ENCODE results near the gene KLF17.
"Not testable (repeated sequence)": the region's sequence is repeated elsewhere in the genome, so short reads cannot be mapped to it uniquely, and the experiment has no call there.

Gene KLF17

DNA sequence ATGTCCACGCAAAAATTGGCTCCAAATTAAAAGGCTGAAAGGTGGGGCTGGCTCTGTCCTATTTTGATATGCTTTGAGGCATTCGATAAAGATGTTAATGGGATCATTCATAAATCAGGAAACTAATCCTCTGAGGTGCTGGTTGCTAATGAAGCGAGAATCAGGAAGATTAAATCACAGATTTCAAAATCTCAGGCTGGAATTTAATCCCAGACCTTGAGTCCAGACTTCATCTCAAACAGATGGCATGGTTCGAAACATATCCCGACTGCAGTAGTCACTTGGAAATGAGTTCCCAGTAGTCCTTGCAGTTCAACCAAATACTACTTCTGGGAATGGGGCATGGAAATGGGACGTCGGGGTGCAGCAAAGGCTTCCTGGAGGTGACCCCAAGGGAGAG lies 4.5 kb upstream of the KLF17 start:
- in situ Hi-C loops (cut with HindIII; ENCODE audit: low sequenced_read_pairs), result no loop called here
- TF ChIP-seq, protein P1, sequence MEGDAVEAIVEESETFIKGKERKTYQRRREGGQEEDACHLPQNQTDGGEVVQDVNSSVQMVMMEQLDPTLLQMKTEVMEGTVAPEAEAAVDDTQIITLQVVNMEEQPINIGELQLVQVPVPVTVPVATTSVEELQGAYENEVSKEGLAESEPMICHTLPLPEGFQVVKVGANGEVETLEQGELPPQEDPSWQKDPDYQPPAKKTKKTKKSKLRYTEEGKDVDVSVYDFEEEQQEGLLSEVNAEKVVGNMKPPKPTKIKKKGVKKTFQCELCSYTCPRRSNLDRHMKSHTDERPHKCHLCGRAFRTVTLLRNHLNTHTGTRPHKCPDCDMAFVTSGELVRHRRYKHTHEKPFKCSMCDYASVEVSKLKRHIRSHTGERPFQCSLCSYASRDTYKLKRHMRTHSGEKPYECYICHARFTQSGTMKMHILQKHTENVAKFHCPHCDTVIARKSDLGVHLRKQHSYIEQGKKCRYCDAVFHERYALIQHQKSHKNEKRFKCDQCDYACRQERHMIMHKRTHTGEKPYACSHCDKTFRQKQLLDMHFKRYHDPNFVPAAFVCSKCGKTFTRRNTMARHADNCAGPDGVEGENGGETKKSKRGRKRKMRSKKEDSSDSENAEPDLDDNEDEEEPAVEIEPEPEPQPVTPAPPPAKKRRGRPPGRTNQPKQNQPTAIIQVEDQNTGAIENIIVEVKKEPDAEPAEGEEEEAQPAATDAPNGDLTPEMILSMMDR (IDR thresholded peaks at IDR 0.05; ENCODE audit: low read depth, low read length), result no peak
- no peak for DNase-seq (ENCODE audit: low read depth, low spot score)
- no peak overlapping the region for H3K4me3 ChIP-seq (ENCODE audit: low read depth, low read length)

DNA sequence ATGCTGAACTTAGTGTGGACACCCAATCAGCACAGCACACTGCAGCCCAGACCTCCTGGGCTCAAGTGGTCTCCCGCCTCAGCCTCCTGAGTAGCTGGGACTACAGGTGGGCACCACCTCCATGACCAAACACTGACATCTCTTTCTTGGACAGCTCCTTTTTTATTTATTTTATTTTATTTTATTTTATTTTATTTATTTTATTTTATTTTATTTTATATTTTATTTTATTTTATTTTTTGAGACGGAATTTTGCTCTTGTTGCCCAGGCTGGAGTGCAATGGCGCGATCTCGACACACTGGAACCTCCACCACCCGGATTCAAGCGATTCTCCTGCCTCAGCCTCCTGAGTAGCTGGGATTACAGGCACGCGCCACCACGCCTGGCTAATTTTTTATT lies 1.3 kb upstream of the KLF17 start:
- DNase-seq (ENCODE audit: low read depth, low spot score); H3K4me3 ChIP-seq (ENCODE audit: low read depth, low read length); in situ Hi-C loops (cut with HindIII; ENCODE audit: low sequenced_read_pairs): not testable (repeated sequence)

DNA sequence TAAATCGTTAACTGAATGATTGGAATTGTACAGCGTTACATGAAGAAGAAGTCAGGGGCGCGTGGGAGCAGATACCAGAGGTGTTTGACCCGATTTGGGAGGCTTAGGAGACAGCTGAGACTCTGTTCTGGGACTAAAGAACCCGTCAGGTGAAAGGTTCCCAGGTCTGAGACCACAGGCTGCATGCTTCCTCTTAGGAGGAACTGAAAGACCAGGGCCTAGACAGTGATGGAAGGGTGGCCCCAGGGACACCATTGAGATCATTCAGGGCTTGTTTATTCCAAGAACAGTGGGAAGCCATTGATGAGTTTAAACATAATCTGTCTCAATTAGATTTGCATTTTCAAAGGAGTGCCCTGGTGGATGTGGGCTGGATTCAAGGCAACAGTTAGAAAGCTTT lies 904 bp downstream of the KLF17 start:
- TF ChIP-seq, protein P1 (IDR thresholded peaks at IDR 0.05; ENCODE audit: low read depth, low read length), result no peak
- DNase-seq (ENCODE audit: low read depth, low spot score), result no peak
- in situ Hi-C loops (cut with HindIII; ENCODE audit: low sequenced_read_pairs), result no loop called here
- H3K4me3 ChIP-seq (ENCODE audit: low read depth, low read length), result no peak overlapping the region

DNA sequence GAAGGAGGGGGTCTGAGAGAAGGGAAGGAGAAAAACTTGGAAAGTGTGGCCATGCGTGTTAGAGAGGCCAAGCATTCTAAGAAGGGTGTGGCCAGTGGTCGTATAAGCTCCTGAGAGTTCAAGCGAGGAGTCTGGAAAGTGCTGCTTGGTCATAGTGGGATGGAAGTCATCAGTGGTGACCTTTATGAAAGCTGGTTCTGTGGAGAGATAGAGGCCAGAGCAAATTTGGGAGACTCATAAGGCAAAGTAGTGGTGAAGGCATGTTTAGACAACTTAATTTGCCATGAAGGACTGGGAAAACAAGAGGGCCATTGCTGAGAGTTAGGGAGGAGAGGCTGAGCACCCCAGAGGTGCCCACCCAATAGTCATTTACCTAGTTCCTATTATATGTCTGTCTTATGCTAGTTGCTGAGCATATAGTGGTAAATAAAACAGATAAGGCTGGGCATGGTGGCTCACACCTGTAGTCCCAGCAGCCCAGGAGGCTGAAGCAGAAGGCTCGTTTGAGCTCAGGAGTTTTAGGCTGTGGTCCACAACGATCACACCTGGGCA lies 1.9 kb downstream of the KLF17 start:
- in situ Hi-C loops (cut with HindIII; ENCODE audit: low sequenced_read_pairs), result no loop called here
- DNase-seq (ENCODE audit: low read depth, low spot score), result no peak
- TF ChIP-seq, protein P1 (IDR thresholded peaks at IDR 0.05; ENCODE audit: low read depth, low read length), result no peak
- no peak overlapping the region for H3K4me3 ChIP-seq (ENCODE audit: low read depth, low read length)

DNA sequence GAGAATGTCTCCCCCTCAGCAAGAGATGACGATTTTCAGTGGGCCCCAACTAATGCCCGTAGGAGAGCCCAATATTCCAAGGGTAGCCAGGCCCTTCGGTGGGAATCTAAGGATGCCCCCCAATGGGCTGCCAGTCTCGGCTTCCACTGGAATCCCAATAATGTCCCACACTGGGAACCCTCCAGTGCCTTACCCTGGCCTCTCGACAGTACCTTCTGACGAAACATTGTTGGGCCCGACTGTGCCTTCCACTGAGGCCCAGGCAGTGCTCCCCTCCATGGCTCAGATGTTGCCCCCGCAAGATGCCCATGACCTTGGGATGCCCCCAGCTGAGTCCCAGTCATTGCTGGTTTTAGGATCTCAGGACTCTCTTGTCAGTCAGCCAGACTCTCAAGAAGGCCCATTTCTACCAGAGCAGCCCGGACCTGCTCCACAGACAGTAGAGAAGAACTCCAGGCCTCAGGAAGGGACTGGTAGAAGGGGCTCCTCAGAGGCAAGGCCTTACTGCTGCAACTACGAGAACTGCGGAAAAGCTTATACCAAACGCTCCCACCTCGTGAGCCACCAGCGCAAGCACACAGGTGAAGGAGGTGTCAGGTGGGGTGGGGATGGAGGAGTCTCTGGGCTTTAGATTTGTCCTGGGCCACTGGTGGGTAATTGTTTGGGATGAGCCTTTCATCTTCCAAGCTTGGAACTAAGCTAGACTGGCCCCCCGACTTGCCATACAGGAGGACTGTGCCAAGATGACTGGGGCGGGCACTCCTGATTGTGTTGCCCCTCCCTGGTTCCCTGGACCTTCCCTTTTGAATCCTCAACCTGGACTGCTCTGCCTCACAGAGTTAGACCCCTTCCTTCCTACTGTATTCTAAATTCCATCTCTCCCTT lies 11.2 kb downstream of the KLF17 start:
- DNase-seq (ENCODE audit: low read depth, low spot score), result no peak
- in situ Hi-C loops (cut with HindIII; ENCODE audit: low sequenced_read_pairs), result no loop called here
- TF ChIP-seq, protein P1 (IDR thresholded peaks at IDR 0.05; ENCODE audit: low read depth, low read length), result no peak
- H3K4me3 ChIP-seq (ENCODE audit: low read depth, low read length), result no peak overlapping the region

DNA sequence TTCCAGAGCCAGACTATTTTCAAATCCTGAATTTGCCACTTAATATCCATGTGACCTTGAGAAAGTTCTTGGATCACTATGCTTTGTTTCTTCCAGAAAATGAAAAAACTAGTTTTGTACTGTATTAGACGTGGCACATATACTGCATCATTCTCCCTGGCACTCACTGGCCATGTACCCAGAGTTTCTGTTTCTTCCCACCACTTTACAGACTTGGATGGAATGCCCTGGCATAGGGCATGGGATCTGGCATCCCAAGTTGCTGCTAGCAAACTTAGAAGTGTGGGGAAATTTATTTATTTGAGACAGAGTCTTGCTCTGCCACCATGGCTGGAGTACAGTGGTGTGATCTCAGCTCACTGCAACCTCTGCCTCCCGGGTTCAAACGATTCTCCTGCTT lies 12.8 kb downstream of the KLF17 start:
- no peak overlapping the region for H3K4me3 ChIP-seq (ENCODE audit: low read depth, low read length)
- DNase-seq (ENCODE audit: low read depth, low spot score), result no peak
- TF ChIP-seq, protein P1 (IDR thresholded peaks at IDR 0.05; ENCODE audit: low read depth, low read length), result no peak
- in situ Hi-C loops (cut with HindIII; ENCODE audit: low sequenced_read_pairs), result no loop called here

Measured in astrocyte of the spinal cord (primary cell).